Measurements from ENCODE around the gene COQ5.

Gene COQ5

GRCh38 chr12:120515496-120515895 lies 13.5 kb downstream of the COQ5 start:
- no peaks in the 10 kb centered on the region for H3K27me3 ChIP-seq (ENCODE audit: control insufficient read depth, insufficient read depth, low read length)
- H3K9ac ChIP-seq (ENCODE audit: low read length), result no peak overlapping the region
- H3K4me1 ChIP-seq (ENCODE audit: control insufficient read depth, insufficient read depth, low read length), result no peaks in the 10 kb centered on the region
- H3K36me3 ChIP-seq (ENCODE audit: control insufficient read depth, insufficient read depth, low read length), result no peaks in the 10 kb centered on the region
- no peaks in the 10 kb centered on the region for H3K9me3 ChIP-seq (ENCODE audit: control insufficient read depth, low read length)
- no peak overlapping the region for H3K4me3 ChIP-seq (ENCODE audit: low read length)

DNA sequence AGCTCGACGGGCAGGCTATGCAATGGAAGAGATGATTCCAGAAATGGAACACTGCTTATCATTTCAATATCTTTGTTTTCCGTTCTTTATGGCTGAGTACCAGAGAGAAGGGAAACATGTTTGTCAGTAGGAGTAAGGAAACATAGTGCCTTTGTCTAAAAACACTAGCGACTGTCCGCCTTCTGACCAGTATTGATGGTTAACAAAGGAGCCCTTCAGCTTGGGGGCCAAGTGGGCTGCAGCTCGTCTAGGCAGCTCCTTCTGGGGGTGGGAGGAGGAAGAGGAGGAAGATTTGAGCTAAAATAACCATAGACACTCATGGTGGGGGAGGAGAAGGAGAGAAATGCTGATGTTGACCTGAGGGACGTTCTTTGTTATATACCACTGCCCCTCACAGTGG lies 15.0 kb downstream of the COQ5 start:
- H3K36me3 ChIP-seq (ENCODE audit: control insufficient read depth, insufficient read depth, low read length), result no peaks in the 10 kb centered on the region
- H3K27me3 ChIP-seq (ENCODE audit: control insufficient read depth, insufficient read depth, low read length), result no peaks in the 10 kb centered on the region
- no peaks in the 10 kb centered on the region for H3K4me1 ChIP-seq (ENCODE audit: control insufficient read depth, insufficient read depth, low read length)
- H3K9ac ChIP-seq (ENCODE audit: low read length), result no peak overlapping the region
- H3K4me3 ChIP-seq (ENCODE audit: low read length), result no peak overlapping the region
- no peaks in the 10 kb centered on the region for H3K9me3 ChIP-seq (ENCODE audit: control insufficient read depth, low read length)

GRCh38 chr12:120508537-120508936 lies 20.4 kb downstream of the COQ5 start:
- Histone ChIP-seq H3K9me3 (ENCODE audit: control insufficient read depth, low read length) (no peaks in the 10 kb centered on the region), H3K36me3 (ENCODE audit: control insufficient read depth, insufficient read depth, low read length) (no peaks in the 10 kb centered on the region), H3K4me3 (ENCODE audit: low read length) (no peak overlapping the region), H3K4me1 (ENCODE audit: control insufficient read depth, insufficient read depth, low read length) (no peaks in the 10 kb centered on the region), H3K9ac (ENCODE audit: low read length) (no peak overlapping the region), H3K27me3 (ENCODE audit: control insufficient read depth, insufficient read depth, low read length) (no peaks in the 10 kb centered on the region)

DNA sequence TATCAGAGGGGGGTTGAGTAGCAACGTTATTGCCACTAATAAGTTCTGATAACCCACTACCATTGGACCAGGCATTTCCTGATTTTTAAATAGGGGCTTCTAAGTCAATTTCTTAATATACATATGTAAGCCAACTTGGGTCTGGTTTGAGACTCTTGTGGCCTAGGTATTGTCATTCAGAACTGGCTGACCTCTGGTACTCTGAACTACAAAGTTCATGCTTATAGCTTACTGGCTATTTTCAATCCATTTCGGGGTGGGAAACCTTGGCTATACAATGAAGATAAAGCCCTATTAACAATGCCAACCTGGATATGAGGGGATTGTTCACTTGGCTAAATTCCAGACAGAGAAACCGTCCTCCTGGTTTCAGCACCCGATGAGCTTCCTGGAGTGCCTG lies 24.4 kb downstream of the COQ5 start:
- Histone ChIP-seq H3K4me1 (ENCODE audit: control insufficient read depth, insufficient read depth, low read length) (no peaks in the 10 kb centered on the region), H3K36me3 (ENCODE audit: control insufficient read depth, insufficient read depth, low read length) (no peaks in the 10 kb centered on the region), H3K27me3 (ENCODE audit: control insufficient read depth, insufficient read depth, low read length) (no peaks in the 10 kb centered on the region), H3K4me3 (ENCODE audit: low read length) (no peak overlapping the region), H3K9me3 (ENCODE audit: control insufficient read depth, low read length) (no peaks in the 10 kb centered on the region), H3K9ac (ENCODE audit: low read length) (no peak overlapping the region)

DNA sequence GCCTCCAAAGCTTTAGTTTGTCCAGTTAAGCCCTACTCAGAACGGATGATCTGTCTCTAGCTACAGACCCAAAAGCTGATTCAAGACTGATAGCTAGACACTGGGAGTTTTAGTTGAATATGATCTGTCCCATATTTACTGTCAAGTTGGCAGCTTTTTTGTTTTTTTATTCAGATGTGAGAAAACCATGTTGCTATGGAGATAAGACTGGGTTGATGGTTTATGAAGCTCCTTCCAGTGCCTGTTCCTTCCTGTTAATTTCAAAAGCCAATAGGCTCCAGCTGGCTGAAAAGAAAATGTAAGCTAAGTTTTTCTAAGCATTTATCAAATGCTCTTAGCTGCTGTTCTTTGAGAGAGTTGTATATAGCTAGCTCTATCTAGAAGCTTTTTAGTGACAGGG lies 28.4 kb downstream of the COQ5 start:
- H3K4me1 ChIP-seq (ENCODE audit: control insufficient read depth, insufficient read depth, low read length), result peaks cover 5% of the 10 kb centered on the region

DNA sequence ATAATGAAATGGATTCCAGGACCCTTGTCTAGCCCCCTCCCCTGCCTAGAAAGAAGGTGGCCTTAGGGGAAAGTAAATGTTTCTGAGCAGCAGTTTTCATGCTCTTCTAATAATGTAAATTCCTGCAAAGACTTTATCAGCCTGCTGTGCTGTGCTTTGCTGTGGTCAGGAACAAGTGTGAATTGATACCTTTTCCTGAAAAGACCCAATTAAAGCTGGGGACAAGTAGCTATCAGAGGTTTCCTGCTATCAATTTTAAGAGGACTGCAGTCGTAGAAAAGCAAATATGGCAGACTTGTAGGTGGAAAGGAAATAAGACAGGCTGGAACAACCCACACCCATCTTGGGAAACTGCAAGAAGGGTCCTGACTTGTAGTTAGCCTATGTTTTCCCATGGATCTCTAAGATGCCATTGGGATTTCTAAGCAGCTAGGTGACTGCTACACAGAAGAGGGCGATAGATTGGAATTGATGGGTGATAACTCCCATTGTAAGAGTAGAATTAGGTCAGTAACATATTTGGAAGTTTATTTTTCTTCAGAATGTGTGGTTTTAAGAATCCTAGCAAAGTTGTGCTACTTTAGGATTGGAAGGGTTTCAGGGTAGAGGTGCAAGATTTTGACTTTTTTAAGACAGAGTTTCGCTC lies 30.0 kb downstream of the COQ5 start:
- Histone ChIP-seq H3K9me3 (ENCODE audit: control insufficient read depth, low read length) (no peaks in the 10 kb centered on the region), H3K27me3 (ENCODE audit: control insufficient read depth, insufficient read depth, low read length) (no peaks in the 10 kb centered on the region), H3K4me3 (ENCODE audit: low read length) (no peak overlapping the region), H3K36me3 (ENCODE audit: control insufficient read depth, insufficient read depth, low read length) (no peaks in the 10 kb centered on the region), H3K4me1 (ENCODE audit: control insufficient read depth, insufficient read depth, low read length) (peaks cover 5% of the 10 kb centered on the region), H3K9ac (ENCODE audit: low read length) (no peak overlapping the region)

More for the DNA sequence above, 28.4 kb downstream of the COQ5 start:
- no peaks in the 10 kb centered on the region for H3K9me3 ChIP-seq (ENCODE audit: control insufficient read depth, low read length)
- H3K4me3 ChIP-seq (ENCODE audit: low read length), result no peak overlapping the region
- H3K36me3 ChIP-seq (ENCODE audit: control insufficient read depth, insufficient read depth, low read length), result no peaks in the 10 kb centered on the region
- H3K9ac ChIP-seq (ENCODE audit: low read length), result no peak overlapping the region
- H3K27me3 ChIP-seq (ENCODE audit: control insufficient read depth, insufficient read depth, low read length), result no peaks in the 10 kb centered on the region

DNA sequence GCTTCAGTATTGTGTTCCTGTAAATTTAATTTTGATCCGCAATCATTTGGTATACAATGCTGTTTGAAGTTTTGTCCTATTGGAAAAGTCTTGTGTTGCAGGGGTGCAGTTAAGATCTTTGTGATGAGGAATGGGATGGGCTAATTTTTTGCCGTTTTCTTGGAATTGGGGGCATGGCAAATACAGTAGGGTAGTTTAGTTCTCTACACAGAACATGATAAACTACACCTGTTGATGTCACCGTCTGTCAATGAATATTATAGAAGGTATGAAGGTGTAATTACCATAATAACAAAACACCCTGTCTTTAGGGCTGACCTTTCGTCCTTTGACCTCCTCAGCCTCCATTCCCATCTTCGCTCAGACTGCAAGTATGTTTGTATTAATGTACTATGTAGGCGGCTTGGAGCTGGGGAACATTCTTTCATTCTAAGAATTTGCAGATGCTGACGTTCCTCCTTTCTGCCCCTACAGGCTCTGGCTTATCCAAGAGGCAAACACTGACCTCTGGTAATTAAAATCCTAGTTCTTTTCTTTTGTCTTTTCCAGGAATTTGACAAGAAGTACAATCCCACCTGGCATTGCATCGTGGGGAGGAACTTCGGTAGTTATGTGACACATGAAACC lies 31.3 kb downstream of the COQ5 start:
- H3K4me3 ChIP-seq (ENCODE audit: low read length), result peak overlapping the region; percentile 58
- no peaks in the 10 kb centered on the region for H3K9me3 ChIP-seq (ENCODE audit: control insufficient read depth, low read length)
- no peaks in the 10 kb centered on the region for H3K36me3 ChIP-seq (ENCODE audit: control insufficient read depth, insufficient read depth, low read length)
- H3K9ac ChIP-seq (ENCODE audit: low read length), result peak overlapping the region; percentile 76
- peaks cover 5% of the 10 kb centered on the region for H3K4me1 ChIP-seq (ENCODE audit: control insufficient read depth, insufficient read depth, low read length)
- H3K27me3 ChIP-seq (ENCODE audit: control insufficient read depth, insufficient read depth, low read length), result no peaks in the 10 kb centered on the region

GRCh38 chr12:120496413-120497340 lies 32.3 kb downstream of the COQ5 start:
- Histone ChIP-seq H3K36me3 (ENCODE audit: control insufficient read depth, insufficient read depth, low read length) (no peaks in the 10 kb centered on the region), H3K27me3 (ENCODE audit: control insufficient read depth, insufficient read depth, low read length) (no peaks in the 10 kb centered on the region), H3K4me3 (ENCODE audit: low read length) (peak overlapping the region; percentile 58), H3K4me1 (ENCODE audit: control insufficient read depth, insufficient read depth, low read length) (peaks cover 5% of the 10 kb centered on the region), H3K9me3 (ENCODE audit: control insufficient read depth, low read length) (no peaks in the 10 kb centered on the region), H3K9ac (ENCODE audit: low read length) (peak overlapping the region; percentile 76)

DNA sequence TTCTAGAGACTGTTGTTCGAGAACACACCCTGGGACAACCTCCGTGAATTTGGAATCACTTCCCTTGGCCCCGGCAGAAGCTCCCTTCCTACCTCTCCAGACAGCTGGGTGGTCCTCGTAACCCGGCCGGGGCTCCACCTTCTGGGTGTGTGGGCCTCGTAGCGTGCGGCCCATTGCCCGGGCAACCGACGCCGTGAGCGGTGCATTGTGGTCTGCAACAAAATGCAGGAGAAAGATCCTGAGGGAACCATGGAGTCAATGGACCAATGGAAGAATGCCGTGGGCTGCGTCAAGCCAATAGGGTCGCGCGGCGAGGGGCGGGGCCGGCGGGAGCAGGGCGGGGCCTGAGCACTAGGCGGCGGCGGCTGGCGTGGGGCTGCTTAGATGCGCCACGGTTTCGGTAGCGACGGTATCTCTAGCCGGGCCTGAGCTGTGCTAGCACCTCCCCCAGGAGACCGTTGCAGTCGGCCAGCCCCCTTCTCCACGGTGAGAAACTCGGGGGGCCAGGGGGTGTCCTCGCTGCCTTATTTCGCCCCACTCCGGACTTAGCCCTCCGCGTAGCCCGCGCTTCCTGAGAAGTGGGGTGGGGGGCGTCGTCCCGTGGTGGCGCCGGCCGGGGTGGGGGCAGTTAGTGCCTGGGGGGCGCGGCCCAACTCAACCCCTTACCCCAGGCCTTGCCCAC lies 33.1 kb downstream of the COQ5 start, which contains the start of gene DYNLL1:
Gene DYNLL1, plus strand, starts transcription at position 383 of the 682 bp plus-strand sequence. CDS start 309 bp downstream, outside the sequence.
- Histone ChIP-seq H3K4me3 (ENCODE audit: low read length) (peak within 1 kb of the TSS; percentile 58), H3K27me3 (ENCODE audit: control insufficient read depth, insufficient read depth, low read length) (no peaks in the 10 kb centered on the region), H3K36me3 (ENCODE audit: control insufficient read depth, insufficient read depth, low read length) (no peaks in the 10 kb centered on the region), H3K9ac (ENCODE audit: low read length) (peak within 1 kb of the TSS; percentile 76), H3K4me1 (ENCODE audit: control insufficient read depth, insufficient read depth, low read length) (peaks cover 5% of the 10 kb centered on the region), H3K9me3 (ENCODE audit: control insufficient read depth, low read length) (no peaks in the 10 kb centered on the region)

GRCh38 chr12:120495186-120495730 lies 33.7 kb downstream of the COQ5 start:
- H3K27me3 ChIP-seq (ENCODE audit: control insufficient read depth, insufficient read depth, low read length), result no peaks in the 10 kb centered on the region
- H3K9ac ChIP-seq (ENCODE audit: low read length), result peak overlapping the region; percentile 68
- no peaks in the 10 kb centered on the region for H3K9me3 ChIP-seq (ENCODE audit: control insufficient read depth, low read length)
- peaks cover 5% of the 10 kb centered on the region for H3K4me1 ChIP-seq (ENCODE audit: control insufficient read depth, insufficient read depth, low read length)
- no peaks in the 10 kb centered on the region for H3K36me3 ChIP-seq (ENCODE audit: control insufficient read depth, insufficient read depth, low read length)
- H3K4me3 ChIP-seq (ENCODE audit: low read length), result no peak overlapping the region

DNA sequence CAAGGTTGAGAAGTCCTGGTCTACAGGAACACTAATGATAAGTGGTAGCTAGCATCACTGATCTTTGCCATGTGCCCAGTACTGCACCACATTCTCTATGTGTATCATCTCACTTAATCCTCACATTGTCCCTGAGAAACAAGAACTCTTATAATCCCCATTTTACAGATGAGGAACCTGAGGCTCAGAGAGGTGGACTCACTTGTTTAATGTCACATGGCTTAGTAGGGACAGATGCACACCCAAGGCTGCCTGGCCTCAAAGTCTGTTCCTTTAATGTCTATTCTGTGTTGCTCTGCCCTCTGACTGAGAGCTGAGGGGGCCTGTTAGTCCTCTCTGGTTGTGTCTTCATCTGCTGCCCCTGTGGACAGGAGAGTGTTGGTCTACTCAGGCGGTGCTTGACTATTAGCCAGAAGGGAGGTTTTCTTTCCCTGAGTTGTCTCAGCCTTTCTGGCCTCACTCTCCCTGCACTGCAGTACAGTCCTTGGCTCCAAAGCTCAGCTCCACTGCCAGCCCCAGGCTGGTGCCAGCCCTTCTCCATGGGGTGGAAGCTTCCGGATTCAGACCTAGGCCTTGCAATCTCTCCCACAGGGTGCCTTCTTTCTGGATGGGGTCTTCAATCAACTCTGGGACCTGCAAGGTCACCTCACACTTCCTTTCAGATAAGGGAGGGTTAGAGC lies 38.0 kb downstream of the COQ5 start:
- Histone ChIP-seq H3K27me3 (ENCODE audit: control insufficient read depth, insufficient read depth, low read length) (no peaks in the 10 kb centered on the region), H3K4me1 (ENCODE audit: control insufficient read depth, insufficient read depth, low read length) (no peaks in the 10 kb centered on the region), H3K36me3 (ENCODE audit: control insufficient read depth, insufficient read depth, low read length) (no peaks in the 10 kb centered on the region), H3K9me3 (ENCODE audit: control insufficient read depth, low read length) (no peaks in the 10 kb centered on the region), H3K4me3 (ENCODE audit: low read length) (no peak overlapping the region), H3K9ac (ENCODE audit: low read length) (no peak overlapping the region)

All from mucosa of stomach (tissue), 1 donor.